Upper lobe of left lung (tissue), 6 donors: ENCODE measurements around the gene ADGRG3. TPM values are rescaled to one million over a fixed set of nuclear protein-coding genes. Genes with fewer than 3 reads are reported as not detected.

Experiments used
- ATAC-seq, 2 donors: fragments of 200-7000 bp; cut with Tn5 transposase; one replicate each; pipeline ENCODE4 v1.9.1; 2022; ENCODE audit warnings: mild to moderate bottlenecking in 2 of 2, moderate library complexity in 2 of 2; ENCODE audit not compliant: low FRiP score in 2 of 2
- DNase-seq, 2 donors: peaks; one replicate each; pipeline ENCODE4 v3.0.0-alpha.2; 2019 to 2020
- H3K27ac ChIP-seq, 4 donors: fragments of 200-600 bp; sonication (generic); one replicate each; pipeline ENCODE4 v1.5.1; 2016 to 2019
- H3K27me3 ChIP-seq, 4 donors: fragments of 200-600 bp; sonication (generic); one replicate each; pipeline ENCODE4 v1.5.1; 2017 to 2019
- H3K36me3 ChIP-seq, 4 donors: fragments of 200-600 bp; sonication (generic); one replicate each; pipeline ENCODE4 v1.5.1; 2016 to 2019
- H3K4me1 ChIP-seq, 4 donors: fragments of 200-600 bp; sonication (generic); one replicate each; pipeline ENCODE4 v1.5.1; 2018 to 2019
- H3K4me3 ChIP-seq, 4 donors: fragments of 200-600 bp; sonication (generic); one replicate each; pipeline ENCODE4 v1.5.1; 2017 to 2019; ENCODE audit warnings: mild to moderate bottlenecking in 2 of 4, moderate library complexity in 1 of 4
- H3K9me3 ChIP-seq, 4 donors: fragments of 200-600 bp; sonication (generic); one replicate each; pipeline ENCODE4 v1.5.1; 2018 to 2019
- CTCF ChIP-seq, 6 experiments: fragments of 450-650 bp in 4 of 6; fragments of 200-600 bp in 2 of 6; sonication (generic) in 2 of 6; IDR thresholded peaks; one replicate each; pipeline ENCODE4 v1.5.1; 2016 to 2019; ENCODE audit warnings: antibody characterized with exemption in 6 of 6
- EP300 ChIP-seq, 4 donors: sonication (generic); formaldehyde crosslinking; IDR thresholded peaks; one replicate each; pipeline ENCODE4 v1.5.1; 2017; ENCODE audit warnings: antibody characterized with exemption in 4 of 4, control low read depth in 2 of 4
- POLR2A ChIP-seq, 4 donors: fragments of 450-650 bp; IDR thresholded peaks; one replicate each; pipeline ENCODE4 v1.5.1; 2016 to 2017; ENCODE audit warnings: antibody characterized with exemption in 4 of 4, mild to moderate bottlenecking in 2 of 4
- POLR2AphosphoS5 ChIP-seq, 2 donors: sonication (generic); formaldehyde crosslinking; IDR thresholded peaks; one replicate each; pipeline ENCODE4 v1.5.1; 2017; ENCODE audit warnings: antibody characterized with exemption in 2 of 2
- WGBS, 2 donors: methylation state at CpG; one replicate each; pipeline ENCODE4 v1.1.5; 2017 to 2018; 5-methylcytosine and 5-hydroxymethylcytosine counted together
- total RNA-seq, 6 donors: library from RNA; depleted of rRNA in 4 of 6; stranded (reverse); fragments of >200 nt in 4 of 6; gene quantifications; one replicate each; pipeline versions ENCODE4 v1.1.0 to v1.2.1, GENCODE V29; 2016 to 2021
- donor health status: DM: no; HTN: no; CAD: no; lungs with moderate emphysema.
- donor health status: DM: no; HTN: yes; CAD: no; lungs with severe emphysema.

Gene ADGRG3
- total RNA-seq, 6 donors from 2014 or later, result 3.1 to 17.2 (median 8.4) TPM

DNA sequence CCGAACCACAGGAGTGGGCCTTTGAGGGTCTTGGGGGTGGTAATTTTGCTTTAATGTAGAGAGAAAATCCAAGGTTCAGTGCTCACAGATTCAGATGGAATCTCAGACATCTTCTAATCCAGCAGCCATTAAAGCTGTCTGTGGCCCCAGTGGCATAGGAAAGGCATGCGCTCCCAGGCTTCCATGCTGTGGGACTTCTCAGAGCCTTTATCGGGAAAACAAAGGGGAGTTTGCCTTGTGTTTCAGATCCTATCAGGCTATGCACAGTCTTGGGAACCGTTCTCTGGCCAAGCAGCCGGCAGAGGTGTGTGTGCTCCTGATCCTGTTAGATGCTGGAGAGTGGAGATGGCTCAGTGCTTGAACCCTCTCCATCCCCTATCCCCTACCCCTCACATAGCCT lies 31.9 kb upstream of the ADGRG3 start:
- H3K4me1 ChIP-seq, result peaks cover 47 to 68% (median 55%) of the 10 kb centered on the region in 4 donors
- no peak overlapping the region for H3K4me3 ChIP-seq
- WGBS, 2 donors, result 81 to 89% methylated on average over 5 of the region's 5 CpGs
- no peaks in the 10 kb centered on the region for H3K36me3 ChIP-seq
- no peaks in the 10 kb centered on the region for H3K27me3 ChIP-seq
- no peak for TF ChIP-seq POLR2AphosphoS5 (IDR thresholded peaks at IDR 0.05)
- peak overlapping the region; percentile 74 to 86 (median 83) for H3K27ac ChIP-seq
- ATAC-seq (no peak), DNase-seq (no peak)
- H3K9me3 ChIP-seq, result no peaks in the 10 kb centered on the region

DNA sequence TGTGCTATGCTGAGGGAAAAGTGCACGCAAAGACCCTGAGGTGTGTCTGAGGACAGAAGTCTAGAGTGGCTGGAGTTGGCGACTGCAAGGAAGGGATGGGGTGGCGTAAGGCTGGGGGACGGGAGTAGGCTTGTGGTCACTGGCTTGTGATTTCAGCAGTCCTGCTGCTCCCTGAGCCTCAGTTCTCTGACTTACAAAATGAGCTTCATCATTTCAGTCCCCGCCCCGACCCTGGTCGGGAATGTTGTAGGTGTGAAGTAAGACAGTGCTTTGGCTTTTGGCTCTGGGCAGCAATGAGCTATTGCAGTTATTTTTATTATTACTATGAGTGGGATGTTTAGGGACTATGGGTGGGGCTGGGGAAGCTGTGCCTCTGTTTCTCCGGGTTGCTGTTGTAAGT lies 31.1 kb upstream of the ADGRG3 start:
- 45 to 65% methylated on average over 7 to 8 of the region's 8 CpGs for WGBS, 2 donors
- peak overlapping the region; percentile 74 to 86 (median 83) for H3K27ac ChIP-seq
- H3K27me3 ChIP-seq, result no peaks in the 10 kb centered on the region
- H3K4me3 ChIP-seq, result no peak overlapping the region
- H3K9me3 ChIP-seq, result no peaks in the 10 kb centered on the region
- DNase-seq (no peak), ATAC-seq (peak in 1 of 2 donors; percentile 51)
- peaks cover 47 to 68% (median 53%) of the 10 kb centered on the region in 4 donors for H3K4me1 ChIP-seq
- TF ChIP-seq EP300 (IDR thresholded peaks at IDR 0.05) (no peak), POLR2A (IDR thresholded peaks at IDR 0.05) (no peak), CTCF (IDR thresholded peaks at IDR 0.05) (no peak), POLR2AphosphoS5 (IDR thresholded peaks at IDR 0.05) (no peak)
- no peaks in the 10 kb centered on the region for H3K36me3 ChIP-seq

DNA sequence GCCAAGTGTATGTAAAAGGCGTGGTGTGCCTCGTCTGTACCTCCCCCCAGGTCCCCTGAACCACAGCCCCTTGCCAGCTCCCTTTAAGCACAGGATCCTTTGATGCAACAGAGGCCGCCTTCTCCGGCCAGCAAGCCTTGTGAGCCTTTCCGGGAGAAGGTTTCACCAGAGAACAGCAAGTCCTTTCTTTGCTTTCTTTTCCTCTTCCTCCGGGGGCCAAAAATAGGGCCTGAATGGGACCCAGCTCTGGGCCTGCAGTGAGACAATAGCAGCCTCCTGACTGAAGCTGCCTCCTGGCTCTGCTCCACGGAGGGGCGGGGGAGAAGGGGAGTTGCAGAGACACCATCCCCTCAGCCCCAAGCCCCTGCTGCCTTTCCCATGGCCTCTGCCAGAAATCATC lies 30.7 kb upstream of the ADGRG3 start:
- Histone ChIP-seq H3K4me3 (no peak overlapping the region), H3K9me3 (no peaks in the 10 kb centered on the region), H3K36me3 (peaks cover 0 to under 1% (median 0%) of the 10 kb centered on the region in 4 donors), H3K4me1 (peaks cover 49 to 68% (median 55%) of the 10 kb centered on the region in 4 donors), H3K27ac (peak overlapping the region; percentile 74 to 86 (median 83)), H3K27me3 (no peaks in the 10 kb centered on the region)
- TF ChIP-seq POLR2AphosphoS5 (IDR thresholded peaks at IDR 0.05) (peak; percentile 73 to 78), EP300 (IDR thresholded peaks at IDR 0.05) (peak in 2 of 4 donors; percentile 60 to 87), POLR2A (IDR thresholded peaks at IDR 0.05) (no peak)
- DNase-seq (peak in 1 of 2 donors; percentile 39), ATAC-seq (peak; percentile 3 to 15)
- 28 to 40% methylated on average over 6 to 8 of the region's 8 CpGs for WGBS, 2 donors

- Histone ChIP-seq H3K9me3 (no peaks in the 10 kb centered on the region), H3K27me3 (no peaks in the 10 kb centered on the region), H3K27ac (peak overlapping the region; percentile 74 to 86 (median 83)), H3K36me3 (peaks cover 0 to 5% (median 0%) of the 10 kb centered on the region in 4 donors), H3K4me1 (peaks cover 53 to 72% (median 60%) of the 10 kb centered on the region in 4 donors), H3K4me3 (no peak overlapping the region)
- 61 to 84% methylated on average over 6 of the region's 6 CpGs for WGBS, 2 donors
- TF ChIP-seq POLR2A (IDR thresholded peaks at IDR 0.05), result no peak
- TF ChIP-seq EP300 (IDR thresholded peaks at IDR 0.05), result no peak
- no peak for TF ChIP-seq CTCF (IDR thresholded peaks at IDR 0.05)
- no peak for TF ChIP-seq POLR2AphosphoS5 (IDR thresholded peaks at IDR 0.05)
- no peak for ATAC-seq
- no peak for DNase-seq
These were observed 30.1 kb upstream of the ADGRG3 start for GRCh38 chr16:57637965-57638364.

GRCh38 chr16:57638381-57638780 lies 29.7 kb upstream of the ADGRG3 start:
- no peak for ATAC-seq
- DNase-seq, result no peak
- Histone ChIP-seq H3K27ac (peak overlapping the region; percentile 74 to 86 (median 83)), H3K36me3 (peaks cover 0 to 5% (median 0%) of the 10 kb centered on the region in 4 donors), H3K4me1 (peaks cover 55 to 75% (median 64%) of the 10 kb centered on the region in 4 donors), H3K9me3 (no peaks in the 10 kb centered on the region), H3K4me3 (no peak overlapping the region), H3K27me3 (no peaks in the 10 kb centered on the region)
- WGBS, 2 donors, result 83 to 86% methylated on average over 2 of the region's 2 CpGs
- no peak for TF ChIP-seq CTCF (IDR thresholded peaks at IDR 0.05)
- TF ChIP-seq POLR2A (IDR thresholded peaks at IDR 0.05), result no peak
- no peak for TF ChIP-seq EP300 (IDR thresholded peaks at IDR 0.05)
- TF ChIP-seq POLR2AphosphoS5 (IDR thresholded peaks at IDR 0.05), result no peak
